CD8-positive, alpha-beta memory T cell (primary cell): ENCODE results near the gene MICU1. TPM values are rescaled to one million over a fixed set of nuclear protein-coding genes. Genes with fewer than 3 reads are reported as not detected.

ENCODE experiments used
- CTCF ChIA-PET: fragments of 350-600 bp; sonication (Branson Sonifier 250); formaldehyde crosslinking; loops from one replicate; lab custom pipeline; 2021; ENCODE audit warnings: antibody characterized with exemption; lab: Charles Lee
- POLR2A ChIA-PET: fragments of 350-600 bp; sonication (Branson Sonifier 250); formaldehyde crosslinking; loops from one replicate; lab custom pipeline; 2021; ENCODE audit warnings: antibody characterized with exemption; lab: Charles Lee
- DNase-seq, 5 donors: peaks; one replicate each; pipeline versions ENCODE4 v3.0.0 to v3.0.0-alpha.2; 2020 to 2022; ENCODE audit warnings: mixed read lengths in 1 of 5
- H3K27ac ChIP-seq: one replicate; pipeline ENCODE4 v1.7.0; 2013; ENCODE audit warnings: low read depth, mild to moderate bottlenecking, low read length, moderate library complexity
- H3K27me3 ChIP-seq: 2 replicates; pipeline ENCODE4 v1.7.0; 2013; ENCODE audit warnings: low read length, mild to moderate bottlenecking; ENCODE audit not compliant: insufficient read depth, poor library complexity, severe bottlenecking
- H3K36me3 ChIP-seq: 2 replicates; pipeline ENCODE4 v1.7.0; 2013; ENCODE audit warnings: mild to moderate bottlenecking, low read length, moderate library complexity; ENCODE audit not compliant: insufficient read depth
- H3K4me1 ChIP-seq: 2 replicates; pipeline ENCODE4 v1.7.0; 2013; ENCODE audit warnings: mild to moderate bottlenecking, low read length, moderate library complexity; ENCODE audit not compliant: insufficient read depth
- H3K4me3 ChIP-seq: 2 replicates; pipeline ENCODE4 v1.7.0; 2013; ENCODE audit warnings: mild to moderate bottlenecking, low read length
- H3K9me3 ChIP-seq: 2 replicates; pipeline ENCODE4 v1.7.0; 2013; ENCODE audit warnings: mild to moderate bottlenecking, low read length
- H3K27ac Mint-ChIP-seq, 8 donors: one replicate each; pipeline ENCODE4 v1.8.0; 2020 to 2021; ENCODE audit warnings: mixed read lengths in 8 of 8, mild to moderate bottlenecking in 6 of 8, inconsistent platforms in 3 of 8, moderate library complexity in 3 of 8
- H3K27me3 Mint-ChIP-seq, 2 donors: one replicate each; pipeline ENCODE4 v1.8.0; 2020 to 2021; ENCODE audit warnings: mixed read lengths in 2 of 2, mild to moderate bottlenecking in 1 of 2, moderate library complexity in 1 of 2
- H3K36me3 Mint-ChIP-seq, 3 donors: one replicate each; pipeline ENCODE4 v1.8.0; 2020 to 2021; ENCODE audit warnings: mixed read lengths in 3 of 3, inconsistent platforms in 1 of 3, mild to moderate bottlenecking in 1 of 3
- H3K4me1 Mint-ChIP-seq, 3 donors: one replicate each; pipeline ENCODE4 v1.8.0; 2020 to 2021; ENCODE audit warnings: mixed read lengths in 3 of 3, inconsistent platforms in 1 of 3, mild to moderate bottlenecking in 1 of 3
- H3K4me3 Mint-ChIP-seq, 7 donors: one replicate each; pipeline ENCODE4 v1.8.0; 2020 to 2021; ENCODE audit warnings: mixed read lengths in 7 of 7, mild to moderate bottlenecking in 6 of 7, moderate library complexity in 4 of 7, inconsistent platforms in 2 of 7
- H3K9me3 Mint-ChIP-seq, 5 donors: one replicate each; pipeline ENCODE4 v1.8.0; 2020 to 2022; ENCODE audit warnings: mixed read lengths in 5 of 5, mild to moderate bottlenecking in 3 of 5, moderate library complexity in 2 of 5, inconsistent platforms in 1 of 5
- polyA plus RNA-seq: library from polyadenylated mRNA; unstranded; fragments of 300-500 nt; fragmentation: Illumina TruSeq; gene quantifications from one replicate; pipeline ENCODE4 v1.2.3, GENCODE V29; 2021
- total RNA-seq, 2 experiments: library from RNA; stranded (reverse); gene quantifications; one replicate each; pipeline ENCODE4 v1.2.3, GENCODE V29; 2021

Gene MICU1
- total and polyA plus RNA-seq, 3 experiments from 2014 or later: 25.3 to 27.9 (median 26.9) TPM

GRCh38 chr10:72375585-72375984 is 250.3 kb downstream of the MICU1 start:
- Histone ChIP-seq H3K4me3 (no peak overlapping the region), H3K4me1 (peaks cover 2% of the 10 kb centered on the region), H3K27ac (no peak overlapping the region), H3K9me3 (no peaks in the 10 kb centered on the region), H3K27me3 (no peaks in the 10 kb centered on the region), H3K36me3 (no peaks in the 10 kb centered on the region)
- no peak overlapping the region for H3K27ac Mint-ChIP-seq
- peaks cover 0 to under 1% of the 10 kb centered on the region in 2 donors for H3K27me3 Mint-ChIP-seq
- no peak for DNase-seq
- no peaks in the 10 kb centered on the region for H3K9me3 Mint-ChIP-seq
- no peak overlapping the region for H3K4me3 Mint-ChIP-seq
- ChIA-PET POLR2A (no interaction called here), CTCF (interaction anchor here (0.6 to 3.3 kb wide), 2 partner anchors 11 kb away, joined by 3 to 18 read pairs; no protein-coding TSS in a partner anchor)
- H3K36me3 Mint-ChIP-seq: peaks cover 4 to 18% (median 13%) of the 10 kb centered on the region in 3 donors
- H3K4me1 Mint-ChIP-seq: peaks cover 4 to 12% (median 7%) of the 10 kb centered on the region in 3 donors

GRCh38 chr10:72375173-72375572 is 250.7 kb downstream of the MICU1 start:
- peaks cover 0 to 2% of the 10 kb centered on the region in 2 donors for H3K27me3 Mint-ChIP-seq
- DNase-seq: no peak
- Histone ChIP-seq H3K9me3 (no peaks in the 10 kb centered on the region), H3K4me3 (no peak overlapping the region), H3K27me3 (no peaks in the 10 kb centered on the region), H3K36me3 (no peaks in the 10 kb centered on the region), H3K27ac (no peak overlapping the region), H3K4me1 (peaks cover 6% of the 10 kb centered on the region)
- peaks cover 8 to 16% (median 11%) of the 10 kb centered on the region in 3 donors for H3K4me1 Mint-ChIP-seq
- H3K27ac Mint-ChIP-seq: no peak overlapping the region
- no peaks in the 10 kb centered on the region for H3K9me3 Mint-ChIP-seq
- H3K4me3 Mint-ChIP-seq: no peak overlapping the region
- POLR2A ChIA-PET: no interaction called here
- CTCF ChIA-PET: interaction anchor here (0.6 to 3.3 kb wide), 2 partner anchors 11 to 104 kb away, joined by 4 to 18 read pairs; no protein-coding TSS in a partner anchor
- H3K36me3 Mint-ChIP-seq: peaks cover 4 to 19% (median 13%) of the 10 kb centered on the region in 3 donors

GRCh38 chr10:72370201-72370722 is 255.6 kb downstream of the MICU1 start:
- H3K4me3 ChIP-seq: no peak overlapping the region

GRCh38 chr10:72367301-72367960 is 258.4 kb downstream of the MICU1 start:
- ChIA-PET CTCF (interaction anchor here (1.4 kb wide), 1 partner anchor 467 kb away, joined by 3 read pairs; no protein-coding TSS in a partner anchor), POLR2A (no interaction called here)
- H3K27ac Mint-ChIP-seq: peak overlapping the region in 5 of 8 donors; percentile 12 to 70 (median 43)

More at GRCh38 chr10:72370201-72370722, 255.6 kb downstream of the MICU1 start:
- Histone ChIP-seq H3K36me3 (no peaks in the 10 kb centered on the region), H3K27ac (no peak overlapping the region), H3K27me3 (no peaks in the 10 kb centered on the region), H3K9me3 (no peaks in the 10 kb centered on the region), H3K4me1 (peaks cover 6% of the 10 kb centered on the region)
- peak; percentile 6 to 86 (median 30) for DNase-seq
- ChIA-PET CTCF (interaction anchor here (1.5 to 2.6 kb wide), 2 partner anchors 419 to 463 kb away, joined by 5 read pairs; no protein-coding TSS in a partner anchor), POLR2A (interaction anchor here (1.1 kb wide), 1 partner anchor 464 kb away, joined by 3 read pairs; no protein-coding TSS in a partner anchor)
- Mint-ChIP-seq H3K27ac (peak overlapping the region; percentile 63 to 95 (median 86)), H3K9me3 (no peaks in the 10 kb centered on the region), H3K36me3 (peaks cover 3 to 26% (median 8%) of the 10 kb centered on the region in 3 donors), H3K27me3 (peaks cover 0 to 2% of the 10 kb centered on the region in 2 donors), H3K4me3 (peak overlapping the region; percentile 11 to 87 (median 71)), H3K4me1 (peaks cover 24 to 44% (median 32%) of the 10 kb centered on the region in 3 donors)

GRCh38 chr10:72365106-72365895 is 260.6 kb downstream of the MICU1 start:
- Mint-ChIP-seq H3K9me3 (no peaks in the 10 kb centered on the region), H3K36me3 (peaks cover 0 to 15% (median 1%) of the 10 kb centered on the region in 3 donors), H3K27ac (peak overlapping the region in 4 of 8 donors; percentile 51 to 71 (median 60)), H3K27me3 (no peaks in the 10 kb centered on the region), H3K4me3 (peak overlapping the region in 2 of 7 donors; percentile 1 to 41), H3K4me1 (peaks cover 30 to 51% (median 39%) of the 10 kb centered on the region in 3 donors)
- Histone ChIP-seq H3K27me3 (no peaks in the 10 kb centered on the region), H3K9me3 (no peaks in the 10 kb centered on the region), H3K27ac (no peak overlapping the region), H3K4me1 (peaks cover 11% of the 10 kb centered on the region), H3K36me3 (no peaks in the 10 kb centered on the region), H3K4me3 (no peak overlapping the region)
- CTCF ChIA-PET: interaction anchor here (0.7 to 3.4 kb wide), 12 partner anchors 9 to 696 kb away, joined by 3 to 32 read pairs (median 6); partner anchors contain the start of genes DNAJB12 and MCU
- DNase-seq: no peak
- POLR2A ChIA-PET: interaction anchor here (0.7 to 1.2 kb wide), 3 partner anchors 181 to 469 kb away, joined by 3 to 5 read pairs (median 5); partner anchors contain the start of gene MCU

More at GRCh38 chr10:72367301-72367960, 258.4 kb downstream of the MICU1 start:
- H3K4me1 ChIP-seq: peaks cover 16% of the 10 kb centered on the region
- Mint-ChIP-seq H3K9me3 (no peaks in the 10 kb centered on the region), H3K4me1 (peaks cover 35 to 57% (median 46%) of the 10 kb centered on the region in 3 donors), H3K27me3 (peaks cover 0 to 2% of the 10 kb centered on the region in 2 donors), H3K4me3 (peak overlapping the region in 1 of 7 donors; percentile 49), H3K36me3 (peaks cover 0 to 17% (median 1%) of the 10 kb centered on the region in 3 donors)
- DNase-seq: no peak
- no peak overlapping the region for H3K4me3 ChIP-seq
- no peaks in the 10 kb centered on the region for H3K9me3 ChIP-seq
- H3K36me3 ChIP-seq: no peaks in the 10 kb centered on the region
- no peaks in the 10 kb centered on the region for H3K27me3 ChIP-seq
- no peak overlapping the region for H3K27ac ChIP-seq

GRCh38 chr10:72364239-72364777 is 261.6 kb downstream of the MICU1 start:
- Histone ChIP-seq H3K4me1 (peaks cover 10% of the 10 kb centered on the region), H3K27me3 (no peaks in the 10 kb centered on the region), H3K4me3 (no peak overlapping the region), H3K36me3 (no peaks in the 10 kb centered on the region), H3K27ac (no peak overlapping the region), H3K9me3 (no peaks in the 10 kb centered on the region)
- H3K27me3 Mint-ChIP-seq: no peaks in the 10 kb centered on the region
- ChIA-PET CTCF (interaction anchor here (0.7 to 3.4 kb wide), 13 partner anchors 10 to 697 kb away, joined by 3 to 32 read pairs (median 4); partner anchors contain the start of genes DNAJB12 and MCU), POLR2A (interaction anchor here (0.6 to 1.2 kb wide), 3 partner anchors 261 to 470 kb away, joined by 3 to 5 read pairs (median 3); partner anchors contain the start of gene MCU)
- peak overlapping the region in 6 of 8 donors; percentile 0 to 71 (median 42) for H3K27ac Mint-ChIP-seq
- H3K36me3 Mint-ChIP-seq: peaks cover 0 to 15% (median 1%) of the 10 kb centered on the region in 3 donors
- H3K9me3 Mint-ChIP-seq: no peaks in the 10 kb centered on the region
- peak; percentile 74 to 90 (median 81) for DNase-seq
- peak overlapping the region in 6 of 7 donors; percentile 2 to 80 (median 53) for H3K4me3 Mint-ChIP-seq
- H3K4me1 Mint-ChIP-seq: peaks cover 24 to 42% (median 31%) of the 10 kb centered on the region in 3 donors

- H3K36me3 Mint-ChIP-seq: peaks cover 0 to 15% (median 0%) of the 10 kb centered on the region in 3 donors
- peaks cover 28 to 36% (median 28%) of the 10 kb centered on the region in 3 donors for H3K4me1 Mint-ChIP-seq
- no peaks in the 10 kb centered on the region for H3K9me3 Mint-ChIP-seq
- Histone ChIP-seq H3K27me3 (no peaks in the 10 kb centered on the region), H3K4me3 (no peak overlapping the region), H3K27ac (no peak overlapping the region), H3K9me3 (no peaks in the 10 kb centered on the region), H3K4me1 (peaks cover 21% of the 10 kb centered on the region), H3K36me3 (peaks cover 4% of the 10 kb centered on the region)
- peak overlapping the region in 1 of 8 donors; percentile 68 for H3K27ac Mint-ChIP-seq
- POLR2A ChIA-PET: no interaction called here
- DNase-seq: no peak
- CTCF ChIA-PET: no interaction called here
- H3K4me3 Mint-ChIP-seq: no peak overlapping the region
- H3K27me3 Mint-ChIP-seq: no peaks in the 10 kb centered on the region
Measured at GRCh38 chr10:72356987-72357386, 268.9 kb downstream of the MICU1 start.
